IPS-20b (cell line): ENCODE measurements around the gene STK39.
"Not testable (repeated sequence)": the region's sequence is repeated elsewhere in the genome, so short reads cannot be mapped to it uniquely, and the experiment has no call there.

Experiments used
- H3K27ac ChIP-seq: one replicate; pipeline ENCODE4 v1.5.1; 2013; ENCODE audit warnings: low read length
- H3K27me3 ChIP-seq: 2 replicates; pipeline ENCODE4 v1.6.1; 2013; ENCODE audit warnings: mild to moderate bottlenecking, low read length, inconsistent platforms; ENCODE audit not compliant: insufficient read depth
- H3K36me3 ChIP-seq: 2 replicates; pipeline ENCODE4 v1.6.1; 2013; ENCODE audit warnings: low read depth, mild to moderate bottlenecking, inconsistent platforms, low read length, moderate library complexity; ENCODE audit not compliant: insufficient read depth
- H3K4me1 ChIP-seq: 2 replicates; pipeline ENCODE4 v1.6.1; 2013; ENCODE audit warnings: mild to moderate bottlenecking, control low read depth, inconsistent platforms, low read length, moderate library complexity; ENCODE audit not compliant: insufficient read depth
- H3K4me3 ChIP-seq: 2 replicates; pipeline ENCODE4 v1.5.1; 2013; ENCODE audit warnings: mild to moderate bottlenecking, low read length, inconsistent platforms
- H3K9ac ChIP-seq: 2 replicates; pipeline ENCODE4 v1.6.1; 2013; ENCODE audit warnings: low read depth, mild to moderate bottlenecking, inconsistent platforms, low read length, moderate library complexity
- H3K9me3 ChIP-seq: 2 replicates; pipeline ENCODE4 v1.6.1; 2013; ENCODE audit warnings: mild to moderate bottlenecking, low read depth, low read length, inconsistent platforms; ENCODE audit not compliant: insufficient read depth

Gene STK39

DNA sequence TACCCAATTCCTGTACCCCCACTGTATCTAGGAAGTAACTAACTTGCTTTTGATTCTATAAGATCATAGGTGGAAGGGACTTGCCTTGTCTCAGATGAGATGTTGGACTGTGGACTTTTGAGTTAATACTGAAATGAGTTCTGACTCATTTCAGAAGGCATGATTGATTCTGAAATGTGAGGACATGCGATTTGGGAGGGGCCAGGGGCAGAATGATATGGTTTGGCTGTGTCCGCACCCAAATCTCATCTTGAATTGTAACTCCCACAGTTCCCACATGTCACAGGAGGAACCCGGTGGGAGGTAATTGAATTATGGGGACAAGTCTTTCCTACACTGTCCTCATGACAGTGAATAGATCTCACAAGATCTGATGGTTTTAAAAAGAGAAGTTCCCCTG, 165.9 kb downstream of the STK39 start:
- H3K9ac ChIP-seq, H3K4me1 ChIP-seq, H3K9me3 ChIP-seq, H3K36me3 ChIP-seq, H3K27ac ChIP-seq, H3K27me3 ChIP-seq, H3K4me3 ChIP-seq: not testable (repeated sequence)

DNA sequence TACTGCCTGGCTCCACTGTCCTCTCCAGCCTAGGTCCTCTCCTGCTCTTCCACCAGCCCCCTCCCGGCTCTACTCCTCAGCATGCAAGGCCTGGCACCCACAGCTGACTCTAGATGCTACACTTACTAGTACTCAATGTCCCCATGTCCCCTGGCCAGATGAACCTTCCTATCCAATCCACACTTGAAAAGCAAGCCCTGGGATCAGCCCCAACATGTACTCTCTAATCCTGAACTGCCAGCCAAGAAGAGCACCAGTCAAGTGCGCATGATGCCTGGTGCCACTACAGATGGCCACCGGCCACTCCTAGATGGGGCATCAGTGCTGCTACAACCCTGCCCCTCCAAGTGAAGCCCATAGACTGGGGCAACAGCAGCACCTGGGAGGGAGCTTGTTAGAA, 168.2 kb downstream of the STK39 start:
- H3K9me3 ChIP-seq = no peaks in the 10 kb centered on the region
- H3K9ac ChIP-seq = no peak overlapping the region
- no peaks in the 10 kb centered on the region for H3K27me3 ChIP-seq
- no peak overlapping the region for H3K4me3 ChIP-seq
- H3K27ac ChIP-seq = no peak overlapping the region
- no peaks in the 10 kb centered on the region for H3K36me3 ChIP-seq
- H3K4me1 ChIP-seq = no peaks in the 10 kb centered on the region

DNA sequence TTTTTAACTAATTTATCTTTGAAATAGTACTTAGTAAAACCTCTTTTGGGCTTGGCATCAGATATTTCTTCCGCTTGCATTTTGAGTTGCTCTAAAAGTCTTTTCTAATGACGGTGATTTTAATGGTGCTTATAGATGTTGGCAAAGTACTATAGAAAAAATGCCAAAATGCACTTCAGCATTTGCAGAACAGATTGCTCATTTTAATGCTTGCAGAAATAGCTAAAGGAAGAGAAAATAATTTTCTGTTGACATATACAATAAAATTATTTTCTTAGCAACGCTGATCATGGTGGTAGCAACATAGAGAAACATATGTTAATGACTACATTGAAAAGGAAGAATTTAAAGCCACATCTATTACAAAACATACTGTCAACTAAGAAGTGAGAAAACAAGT, 170.7 kb downstream of the STK39 start:
- H3K9ac ChIP-seq = no peak overlapping the region
- H3K4me3 ChIP-seq = no peak overlapping the region
- no peaks in the 10 kb centered on the region for H3K36me3 ChIP-seq
- H3K9me3 ChIP-seq = no peaks in the 10 kb centered on the region
- H3K27me3 ChIP-seq = no peaks in the 10 kb centered on the region
- no peak overlapping the region for H3K27ac ChIP-seq
- no peaks in the 10 kb centered on the region for H3K4me1 ChIP-seq

DNA sequence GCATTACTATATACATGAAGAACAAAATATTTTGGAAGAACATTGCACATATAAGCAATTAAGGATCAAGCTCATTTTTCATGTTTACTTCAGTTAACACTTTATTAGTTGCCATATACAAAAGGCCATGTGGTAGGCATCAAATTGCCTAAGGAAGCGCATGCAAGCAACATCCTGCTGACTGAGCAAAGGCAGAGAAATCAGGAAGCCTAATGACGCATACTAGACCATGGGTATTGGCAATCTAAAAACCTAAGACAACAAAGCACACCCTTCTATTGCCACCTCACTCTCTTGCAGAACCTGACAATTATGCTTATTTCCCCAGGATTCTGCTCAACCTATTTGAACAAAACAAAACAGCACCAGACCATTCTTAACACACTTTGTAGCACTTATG, 171.9 kb downstream of the STK39 start:
- H3K9ac ChIP-seq = no peak overlapping the region
- H3K27ac ChIP-seq = no peak overlapping the region
- no peaks in the 10 kb centered on the region for H3K27me3 ChIP-seq
- H3K4me3 ChIP-seq = no peak overlapping the region
- H3K9me3 ChIP-seq = no peaks in the 10 kb centered on the region
- no peaks in the 10 kb centered on the region for H3K36me3 ChIP-seq
- H3K4me1 ChIP-seq = no peaks in the 10 kb centered on the region

DNA sequence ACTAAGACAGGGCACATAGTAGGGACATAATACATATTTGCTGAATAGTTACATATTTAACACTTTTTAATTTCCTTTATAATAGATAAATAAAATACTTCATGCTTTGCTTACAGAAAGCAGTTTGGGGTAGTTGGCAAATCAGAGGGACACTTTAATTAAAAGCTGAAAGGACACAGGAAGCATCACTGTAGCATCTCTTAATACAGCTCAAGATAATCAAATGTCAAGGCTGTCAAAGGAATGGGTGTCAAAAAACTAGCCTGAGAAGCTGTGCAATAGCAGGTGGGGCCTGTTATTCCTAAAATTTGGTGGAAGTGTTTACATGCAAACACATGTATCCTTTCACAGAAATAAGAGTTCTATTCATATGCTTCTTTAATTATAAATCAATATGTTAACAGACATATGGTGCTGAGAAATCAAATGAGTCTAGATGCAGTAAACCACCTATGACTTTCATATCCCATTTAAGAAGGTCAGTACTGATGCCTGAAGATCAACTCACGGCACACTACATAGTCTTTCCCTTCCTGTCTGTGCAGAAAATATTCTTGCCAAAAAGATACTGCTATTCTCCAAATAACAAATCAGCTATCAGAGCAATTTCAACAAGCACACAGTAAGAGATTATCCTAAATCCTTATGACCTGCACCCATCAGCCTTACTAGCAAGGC, 174.6 kb downstream of the STK39 start:
- Histone ChIP-seq H3K36me3 (no peaks in the 10 kb centered on the region), H3K4me1 (no peaks in the 10 kb centered on the region), H3K27me3 (no peaks in the 10 kb centered on the region), H3K4me3 (no peak overlapping the region), H3K9me3 (no peaks in the 10 kb centered on the region), H3K27ac (no peak overlapping the region), H3K9ac (no peak overlapping the region)

DNA sequence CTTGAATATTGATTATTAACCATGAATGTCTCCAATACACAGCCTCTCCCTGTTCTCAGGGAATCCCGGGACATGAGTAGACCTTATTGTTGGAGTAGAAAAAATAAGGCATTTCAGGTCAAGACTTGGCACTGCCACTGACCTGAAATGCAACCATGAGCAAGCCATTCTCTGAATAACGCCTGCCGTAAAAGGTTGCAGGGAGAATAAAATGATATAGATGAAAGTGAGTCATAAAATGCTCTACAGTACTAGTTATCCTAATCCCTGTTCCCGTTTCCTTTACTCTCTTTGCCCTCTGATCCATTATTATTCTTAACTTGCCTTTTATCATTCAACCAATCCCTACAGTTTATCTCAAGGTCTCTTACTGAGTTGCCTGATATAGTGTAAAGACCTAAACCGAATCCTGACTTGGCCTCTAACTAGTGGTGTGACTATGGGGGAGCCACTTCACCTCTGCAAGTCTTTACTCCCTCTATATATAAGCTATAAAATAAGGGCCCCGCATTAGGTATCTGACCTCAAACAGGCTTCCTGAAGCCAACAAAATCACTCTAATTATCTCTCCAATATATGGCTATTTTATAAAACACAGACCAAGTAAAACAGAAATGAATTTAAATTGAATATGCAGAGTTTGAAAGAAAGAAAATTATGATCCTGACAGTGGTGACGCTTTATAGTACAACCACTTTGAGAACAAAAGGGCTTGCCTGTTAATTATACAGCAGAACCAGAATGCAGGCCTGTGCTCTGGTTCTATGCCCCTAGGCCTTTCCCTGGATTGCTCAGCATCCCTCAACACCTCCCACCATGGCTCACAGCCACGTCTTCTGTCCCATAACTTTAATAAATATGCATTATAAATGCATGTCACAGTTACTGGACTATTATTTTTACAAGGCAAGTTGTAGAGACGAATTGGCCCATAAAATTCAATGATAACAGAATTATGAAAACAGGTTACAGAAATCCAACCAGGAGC, 183.1 kb downstream of the STK39 start:
- no peaks in the 10 kb centered on the region for H3K27me3 ChIP-seq
- 0 out of 2 replicates have a peak, but pooled peaks cover under 1% of the 10 kb centered on the region for H3K36me3 ChIP-seq
- H3K9ac ChIP-seq = no peak overlapping the region
- peaks cover 5% of the 10 kb centered on the region; the same call in 1 of the 2 replicates for H3K4me1 ChIP-seq
- no peaks in the 10 kb centered on the region for H3K9me3 ChIP-seq
- no peak overlapping the region for H3K27ac ChIP-seq
- H3K4me3 ChIP-seq = no peak overlapping the region

DNA sequence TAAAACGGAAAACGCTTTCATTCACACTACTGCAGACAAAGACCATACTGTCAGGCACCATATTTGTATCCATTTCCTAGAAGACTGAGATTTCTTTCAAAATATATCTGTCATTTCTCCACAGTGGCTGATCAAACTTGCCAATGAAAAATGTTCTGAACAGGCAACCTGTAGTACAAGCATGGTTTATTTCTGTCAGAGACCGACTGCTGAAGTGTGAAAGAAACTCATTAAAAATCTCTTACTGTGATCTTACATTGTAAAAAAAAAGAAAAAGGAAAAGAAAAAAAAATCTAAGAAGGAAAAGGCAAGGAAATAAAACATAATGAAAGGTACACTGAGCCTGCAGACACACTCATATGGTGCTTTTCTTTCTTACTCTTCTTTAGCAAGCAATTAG, 184.5 kb downstream of the STK39 start:
- Histone ChIP-seq H3K27ac (no peak overlapping the region), H3K9me3 (no peaks in the 10 kb centered on the region), H3K36me3 (0 out of 2 replicates have a peak, but pooled peaks cover 3% of the 10 kb centered on the region), H3K4me1 (peaks cover 5% of the 10 kb centered on the region; the same call in 1 of the 2 replicates), H3K9ac (no peak overlapping the region), H3K4me3 (no peak overlapping the region), H3K27me3 (no peaks in the 10 kb centered on the region)

DNA sequence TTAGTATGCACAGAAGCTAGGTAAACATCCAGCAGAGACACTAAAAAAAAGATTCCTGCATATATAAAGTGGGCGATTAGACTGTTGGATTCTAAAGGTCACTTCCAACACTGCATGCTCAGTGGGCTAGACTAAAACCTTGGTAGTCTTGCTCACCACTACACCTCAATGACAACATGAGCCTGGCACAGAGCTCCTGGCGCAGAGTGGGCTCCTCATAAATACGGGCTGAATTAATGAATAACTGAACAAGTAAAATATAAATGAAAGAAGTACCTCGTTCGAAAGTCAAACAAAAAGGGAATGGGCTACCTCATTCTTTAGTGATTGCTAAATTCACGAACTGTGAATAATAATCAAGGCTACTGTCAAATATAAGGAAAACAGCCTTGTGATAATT, 185.3 kb downstream of the STK39 start:
- Histone ChIP-seq H3K36me3 (0 out of 2 replicates have a peak, but pooled peaks cover 3% of the 10 kb centered on the region), H3K9ac (no peak overlapping the region), H3K9me3 (no peaks in the 10 kb centered on the region), H3K4me1 (peaks cover 5% of the 10 kb centered on the region; the same call in 1 of the 2 replicates), H3K27me3 (no peaks in the 10 kb centered on the region), H3K27ac (no peak overlapping the region), H3K4me3 (no peak overlapping the region)

DNA sequence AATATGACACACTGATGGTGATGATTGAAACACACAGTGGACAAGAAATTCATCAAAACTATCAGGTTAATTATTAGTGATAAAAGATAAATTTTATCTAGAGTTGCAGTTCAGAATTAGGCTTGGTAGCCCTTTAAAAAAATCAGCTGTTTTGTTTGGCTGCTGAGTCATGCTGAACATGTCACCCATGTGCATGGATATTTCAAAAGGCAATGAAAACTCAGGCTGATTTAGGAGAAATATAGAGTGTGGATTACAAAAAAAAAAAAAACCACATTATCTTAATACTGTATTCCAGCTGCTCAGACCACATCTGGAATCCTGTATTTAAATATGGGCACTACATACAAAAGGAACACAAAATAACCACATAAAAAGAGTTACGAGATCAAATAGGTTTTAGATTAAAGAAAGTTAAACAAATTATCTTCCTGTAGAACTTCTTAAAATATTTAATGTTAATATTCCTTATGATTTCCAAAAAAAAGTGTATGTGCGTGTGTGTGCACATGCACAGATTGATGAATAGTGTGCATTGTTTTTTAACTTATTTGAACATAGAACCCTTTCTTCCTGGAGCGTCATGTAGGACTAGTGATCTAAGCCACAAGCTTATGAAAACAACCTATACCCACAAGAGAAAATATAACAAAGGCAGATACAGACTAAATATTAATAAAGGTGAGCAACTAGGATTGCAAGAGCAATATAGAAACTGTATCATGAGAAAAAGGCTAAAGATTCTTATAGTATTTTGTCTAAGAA, 186.2 kb downstream of the STK39 start:
- H3K27me3 ChIP-seq = no peaks in the 10 kb centered on the region
- no peak overlapping the region for H3K4me3 ChIP-seq
- H3K36me3 ChIP-seq = 0 out of 2 replicates have a peak, but pooled peaks cover 3% of the 10 kb centered on the region
- no peak overlapping the region for H3K9ac ChIP-seq
- no peaks in the 10 kb centered on the region for H3K9me3 ChIP-seq
- H3K4me1 ChIP-seq = peaks cover 5% of the 10 kb centered on the region; the same call in 1 of the 2 replicates
- no peak overlapping the region for H3K27ac ChIP-seq

DNA sequence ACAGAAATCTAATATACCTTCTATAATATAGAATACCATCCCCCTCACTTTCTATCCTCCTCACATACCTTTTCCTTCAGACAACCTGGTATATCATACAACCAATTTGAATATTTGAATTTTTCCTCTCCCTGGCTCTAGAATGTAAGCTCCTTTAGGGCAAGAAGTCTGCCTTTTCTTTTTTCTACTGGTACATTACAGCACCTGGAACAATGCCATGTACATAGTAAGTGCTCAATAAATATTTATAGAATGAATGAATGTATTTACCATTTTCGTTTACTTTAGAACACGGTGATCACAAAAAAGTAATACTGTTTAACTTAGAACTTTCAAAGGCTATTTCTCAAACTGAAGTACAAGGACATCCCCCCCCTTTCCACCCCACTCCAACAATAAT, 187.6 kb downstream of the STK39 start:
- Histone ChIP-seq H3K36me3 (0 out of 2 replicates have a peak, but pooled peaks cover 3% of the 10 kb centered on the region), H3K4me1 (peaks cover 5% of the 10 kb centered on the region; the same call in 1 of the 2 replicates), H3K9me3 (no peaks in the 10 kb centered on the region), H3K4me3 (no peak overlapping the region), H3K9ac (no peak overlapping the region), H3K27ac (no peak overlapping the region), H3K27me3 (no peaks in the 10 kb centered on the region)

DNA sequence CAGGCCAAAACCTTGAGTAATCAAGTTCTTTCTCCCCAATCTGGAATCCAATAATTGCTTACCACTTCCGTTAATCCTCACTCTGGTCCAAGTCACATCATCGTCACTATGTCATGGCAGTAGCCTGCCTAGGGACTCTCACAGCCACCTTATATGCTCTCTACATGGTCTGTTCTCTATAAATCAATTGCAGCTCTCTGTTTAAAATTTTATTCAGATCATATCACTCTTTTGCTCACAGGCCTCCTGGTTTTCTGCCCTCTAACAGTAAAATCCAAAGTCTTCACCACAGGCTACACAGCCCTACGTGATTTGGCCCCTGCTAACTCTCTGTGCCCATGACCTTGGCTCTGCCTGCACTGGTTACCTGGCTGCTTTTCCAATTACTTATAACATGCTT, 188.7 kb downstream of the STK39 start:
- H3K27me3 ChIP-seq = no peaks in the 10 kb centered on the region
- H3K36me3 ChIP-seq = 0 out of 2 replicates have a peak, but pooled peaks cover 3% of the 10 kb centered on the region
- H3K9me3 ChIP-seq = no peaks in the 10 kb centered on the region
- H3K4me1 ChIP-seq = no peaks in the 10 kb centered on the region
- no peak overlapping the region for H3K4me3 ChIP-seq
- H3K9ac ChIP-seq = no peak overlapping the region
- H3K27ac ChIP-seq = no peak overlapping the region
